WI38 (cell line): ENCODE measurements around the gene KLRG1.

Experiments used
- H3K4me3 ChIP-seq: 2 replicates; pipeline ENCODE4 v1.5.1; 2011; ENCODE audit warnings: low read depth, mild to moderate bottlenecking, control low read depth, low read length
- CTCF ChIP-seq: IDR thresholded peaks from 2 replicates; pipeline ENCODE4 v1.5.1; 2012; ENCODE audit warnings: low read depth, mild to moderate bottlenecking, control low read depth, low read length

Gene KLRG1

GRCh38 chr12:8956772-8957171 is 32.6 kb upstream of the KLRG1 start:
- no peak overlapping the region for H3K4me3 ChIP-seq
- no peak for TF ChIP-seq CTCF

GRCh38 chr12:8957561-8957960 is 31.8 kb upstream of the KLRG1 start:
- H3K4me3 ChIP-seq, result no peak overlapping the region
- TF ChIP-seq CTCF, result no peak

GRCh38 chr12:8958066-8958465 is 31.3 kb upstream of the KLRG1 start:
- no peak for TF ChIP-seq CTCF
- no peak overlapping the region for H3K4me3 ChIP-seq

- no peak for TF ChIP-seq CTCF
- H3K4me3 ChIP-seq, result no peak overlapping the region
Measured at GRCh38 chr12:8960176-8960575, 29.2 kb upstream of the KLRG1 start.

GRCh38 chr12:8968761-8969160 is 20.6 kb upstream of the KLRG1 start:
- TF ChIP-seq CTCF, result no peak
- H3K4me3 ChIP-seq, result no peak overlapping the region

GRCh38 chr12:8969861-8970411 is 19.4 kb upstream of the KLRG1 start:
- H3K4me3 ChIP-seq, result no peak overlapping the region
- no peak for TF ChIP-seq CTCF

- no peak overlapping the region for H3K4me3 ChIP-seq
- TF ChIP-seq CTCF, result no peak
Measured at GRCh38 chr12:8970432-8970831, 18.9 kb upstream of the KLRG1 start.
